ENCODE measurements around the gene UTS2R. TPM values are rescaled to one million over a fixed set of nuclear protein-coding genes. Genes with fewer than 3 reads are reported as not detected.
A peak's percentile ranks its signal among the peaks of the same experiment; 100 is the strongest.

The UTS2R gene
- total and polyA plus RNA-seq, 4 donors: not detected

DNA sequence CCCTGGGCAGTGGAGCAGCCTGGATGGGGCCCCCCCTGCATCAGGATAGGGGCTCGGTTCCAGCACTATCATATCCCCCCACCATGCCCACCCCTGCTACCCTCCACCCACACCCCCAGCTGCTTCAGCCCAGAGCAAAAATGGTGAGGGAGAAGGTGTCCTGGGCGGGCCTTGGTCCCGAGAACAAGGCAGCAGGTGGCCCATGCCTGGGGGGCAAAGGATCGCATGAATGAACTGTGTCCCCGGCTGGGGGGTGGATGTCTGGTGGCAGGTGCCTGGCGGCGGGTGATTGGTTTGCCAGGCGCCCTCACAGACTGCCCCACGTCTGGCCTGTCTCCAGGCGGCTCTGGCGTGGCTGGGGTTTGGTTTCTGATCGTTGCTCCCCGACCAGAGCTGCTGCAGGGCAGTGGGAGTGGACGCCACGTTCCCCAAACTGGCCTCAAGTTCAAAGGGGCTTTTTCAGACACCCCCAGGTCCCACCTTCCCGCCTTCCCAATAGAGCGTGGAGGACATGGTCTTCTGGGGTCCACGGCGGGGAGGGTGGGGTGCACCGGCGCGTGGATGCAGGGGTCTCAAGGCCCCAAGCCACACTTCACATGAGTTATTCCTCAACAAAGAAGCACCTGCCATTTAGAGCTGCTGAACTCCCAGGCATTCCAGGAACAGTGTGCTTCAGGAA, 12.6 kb downstream of the UTS2R start:
- H3K4me1 ChIP-seq (ENCODE audit: control insufficient read depth in 1 of 2, insufficient read depth in 2 of 2, low read length in 2 of 2): no peaks in the 10 kb centered on the region
- no peak overlapping the region for H3K27ac ChIP-seq (ENCODE audit: low read depth in 1 of 2, low read length in 2 of 2)
- H3K4me3 ChIP-seq (ENCODE audit: low read length in 2 of 2): no peak overlapping the region
- H3K36me3 ChIP-seq (ENCODE audit: control insufficient read depth in 1 of 2, insufficient read depth in 2 of 2, low read length in 1 of 2): no peaks in the 10 kb centered on the region
- ATAC-seq (ENCODE audit: low FRiP score) (no peak), DNase-seq (peak; percentile 41 to 59)
- WGBS, 2 donors: 61 to 69% methylated on average over 22 of the region's 22 CpGs
- H3K27me3 ChIP-seq (ENCODE audit: control insufficient read depth in 1 of 2, insufficient read depth in 2 of 2, low read length in 1 of 2): no peaks in the 10 kb centered on the region
- intact Hi-C loops (cut with DNase I): no loop called here
- no peaks in the 10 kb centered on the region for H3K9me3 ChIP-seq (ENCODE audit: control insufficient read depth, low read length)

DNA sequence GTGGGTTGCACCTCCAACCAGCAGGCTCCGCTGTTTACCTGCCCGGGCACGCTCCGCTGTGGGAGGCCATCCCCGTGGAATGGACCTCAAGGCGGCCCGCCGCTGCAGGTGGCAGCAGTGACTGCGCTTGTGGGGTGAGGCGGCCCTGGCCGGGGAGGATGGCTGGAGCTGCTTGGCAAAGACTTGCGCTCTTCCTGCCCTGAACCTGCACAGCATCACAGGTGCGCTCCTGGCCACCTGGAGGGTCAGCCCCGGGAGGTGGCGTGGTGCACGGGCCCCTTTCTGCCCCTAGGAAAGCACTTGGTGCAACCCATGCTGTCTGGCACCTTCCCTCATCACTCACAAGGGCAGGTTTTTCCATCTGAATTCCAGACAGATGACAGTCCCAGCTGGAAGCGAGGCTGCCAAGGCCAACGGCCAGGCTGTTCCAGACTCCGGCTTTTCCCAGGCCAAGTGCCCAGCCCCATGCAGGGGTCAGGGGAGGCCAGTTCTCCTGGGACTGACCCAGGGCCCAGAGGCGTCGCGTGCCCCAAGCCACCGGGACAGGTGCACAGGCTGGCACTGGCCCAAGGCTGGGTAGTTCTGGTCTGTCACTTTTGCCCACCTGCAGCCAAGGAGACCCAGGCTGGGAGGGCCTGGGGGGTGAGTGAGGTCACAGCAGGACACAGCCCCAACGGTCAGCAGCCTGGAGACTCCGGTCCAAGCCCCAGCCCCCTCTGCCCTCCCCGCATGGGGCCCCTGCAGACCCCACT, 13.3 kb downstream of the UTS2R start:
- ATAC-seq (ENCODE audit: low FRiP score) (peak; percentile 62), DNase-seq (peak; percentile 79 to 89)
- 16 to 31% methylated on average over 24 to 26 of the region's 26 CpGs for WGBS, 2 donors
- no peaks in the 10 kb centered on the region for H3K27me3 ChIP-seq (ENCODE audit: control insufficient read depth in 1 of 2, insufficient read depth in 2 of 2, low read length in 1 of 2)
- H3K9me3 ChIP-seq (ENCODE audit: control insufficient read depth, low read length): no peaks in the 10 kb centered on the region
- intact Hi-C loops (cut with DNase I): no loop called here
- H3K27ac ChIP-seq (ENCODE audit: low read depth in 1 of 2, low read length in 2 of 2): no peak overlapping the region
- H3K4me1 ChIP-seq (ENCODE audit: control insufficient read depth in 1 of 2, insufficient read depth in 2 of 2, low read length in 2 of 2): no peaks in the 10 kb centered on the region
- no peak overlapping the region for H3K4me3 ChIP-seq (ENCODE audit: low read length in 2 of 2)
- no peaks in the 10 kb centered on the region for H3K36me3 ChIP-seq (ENCODE audit: control insufficient read depth in 1 of 2, insufficient read depth in 2 of 2, low read length in 1 of 2)

DNA sequence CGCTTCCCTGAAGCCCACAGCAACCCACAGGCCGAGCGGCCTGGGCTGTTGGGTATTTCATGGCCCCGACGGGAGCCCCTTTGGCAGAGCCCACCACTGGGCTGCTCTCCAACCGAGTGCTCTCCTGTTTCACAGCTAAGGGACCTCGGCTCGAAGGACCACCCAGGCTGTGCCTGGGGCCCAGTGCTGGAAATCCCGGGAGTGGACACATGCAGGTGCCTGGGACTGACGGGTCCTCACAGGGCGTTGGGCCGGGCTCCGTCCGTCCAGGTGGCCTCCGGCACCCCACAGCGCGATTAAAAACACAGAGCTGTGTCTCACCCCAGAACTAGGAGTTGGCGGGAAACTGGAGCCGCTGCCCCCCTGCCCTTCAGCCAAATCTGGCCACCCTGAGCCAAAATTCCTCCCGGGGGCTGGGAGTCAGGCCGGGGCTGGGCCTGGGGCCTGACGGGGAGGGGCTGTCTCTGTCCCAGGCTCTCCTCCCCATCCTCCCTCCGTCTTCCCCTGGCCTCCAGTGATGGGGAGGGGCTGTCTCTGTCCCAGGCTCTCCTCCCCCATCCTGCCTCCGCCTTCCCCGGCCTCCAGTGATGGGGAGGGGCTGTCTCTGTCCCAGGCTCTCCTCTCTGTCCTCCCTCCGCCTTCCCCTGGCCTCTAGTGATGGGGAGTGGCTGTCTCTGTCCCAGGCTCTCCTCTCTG, 14.1 kb downstream of the UTS2R start:
- Histone ChIP-seq H3K9me3 (ENCODE audit: control insufficient read depth, low read length) (no peaks in the 10 kb centered on the region), H3K27me3 (ENCODE audit: control insufficient read depth in 1 of 2, insufficient read depth in 2 of 2, low read length in 1 of 2) (no peaks in the 10 kb centered on the region), H3K4me1 (ENCODE audit: control insufficient read depth in 1 of 2, insufficient read depth in 2 of 2, low read length in 2 of 2) (no peaks in the 10 kb centered on the region), H3K4me3 (ENCODE audit: low read length in 2 of 2) (no peak overlapping the region), H3K27ac (ENCODE audit: low read depth in 1 of 2, low read length in 2 of 2) (no peak overlapping the region), H3K36me3 (ENCODE audit: control insufficient read depth in 1 of 2, insufficient read depth in 2 of 2, low read length in 1 of 2) (no peaks in the 10 kb centered on the region)
- peak; percentile 1 for ATAC-seq (ENCODE audit: low FRiP score)
- no peak for DNase-seq
- WGBS, 2 donors: 7 to 8% methylated on average over 19 to 26 of the region's 26 CpGs
- intact Hi-C loops (cut with DNase I): no loop called here

DNA sequence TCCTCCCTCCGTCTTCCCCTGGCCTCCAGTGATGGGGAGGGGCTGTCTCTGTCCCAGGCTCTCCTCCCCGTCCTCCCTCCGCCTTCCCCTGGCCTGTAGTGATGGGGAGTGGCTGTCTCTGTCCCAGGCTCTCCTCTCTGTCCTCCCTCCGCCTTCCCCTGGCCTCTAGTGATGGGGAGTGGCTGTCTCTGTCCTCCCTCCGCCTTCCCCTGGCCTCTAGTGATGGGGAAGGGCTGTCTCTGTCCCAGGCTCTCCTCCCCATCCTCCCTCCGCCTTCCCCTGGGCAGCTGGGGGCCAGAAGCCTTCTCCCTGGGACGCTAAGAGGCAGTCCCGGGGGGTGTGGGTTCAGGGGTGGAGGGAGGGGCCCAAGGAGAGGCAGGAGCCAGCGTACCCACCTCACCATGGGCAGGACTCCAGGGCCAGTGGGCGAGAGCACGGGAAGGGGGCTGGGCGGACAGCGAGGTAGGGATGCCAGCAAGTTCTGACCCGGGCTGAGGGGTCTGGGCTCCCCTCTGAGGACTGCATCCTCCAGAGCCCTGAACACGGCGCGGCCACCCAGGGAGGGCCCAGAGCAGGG, 14.8 kb downstream of the UTS2R start:
- Histone ChIP-seq H3K4me3 (ENCODE audit: low read length in 2 of 2) (no peak overlapping the region), H3K27ac (ENCODE audit: low read depth in 1 of 2, low read length in 2 of 2) (no peak overlapping the region), H3K27me3 (ENCODE audit: control insufficient read depth in 1 of 2, insufficient read depth in 2 of 2, low read length in 1 of 2) (no peaks in the 10 kb centered on the region), H3K4me1 (ENCODE audit: control insufficient read depth in 1 of 2, insufficient read depth in 2 of 2, low read length in 2 of 2) (no peaks in the 10 kb centered on the region), H3K9me3 (ENCODE audit: control insufficient read depth, low read length) (no peaks in the 10 kb centered on the region), H3K36me3 (ENCODE audit: control insufficient read depth in 1 of 2, insufficient read depth in 2 of 2, low read length in 1 of 2) (no peaks in the 10 kb centered on the region)
- DNase-seq (no peak), ATAC-seq (ENCODE audit: low FRiP score) (no peak)
- WGBS, 2 donors: 29 to 49% methylated on average over 13 to 17 of the region's 17 CpGs
- intact Hi-C loops (cut with DNase I): no loop called here

DNA sequence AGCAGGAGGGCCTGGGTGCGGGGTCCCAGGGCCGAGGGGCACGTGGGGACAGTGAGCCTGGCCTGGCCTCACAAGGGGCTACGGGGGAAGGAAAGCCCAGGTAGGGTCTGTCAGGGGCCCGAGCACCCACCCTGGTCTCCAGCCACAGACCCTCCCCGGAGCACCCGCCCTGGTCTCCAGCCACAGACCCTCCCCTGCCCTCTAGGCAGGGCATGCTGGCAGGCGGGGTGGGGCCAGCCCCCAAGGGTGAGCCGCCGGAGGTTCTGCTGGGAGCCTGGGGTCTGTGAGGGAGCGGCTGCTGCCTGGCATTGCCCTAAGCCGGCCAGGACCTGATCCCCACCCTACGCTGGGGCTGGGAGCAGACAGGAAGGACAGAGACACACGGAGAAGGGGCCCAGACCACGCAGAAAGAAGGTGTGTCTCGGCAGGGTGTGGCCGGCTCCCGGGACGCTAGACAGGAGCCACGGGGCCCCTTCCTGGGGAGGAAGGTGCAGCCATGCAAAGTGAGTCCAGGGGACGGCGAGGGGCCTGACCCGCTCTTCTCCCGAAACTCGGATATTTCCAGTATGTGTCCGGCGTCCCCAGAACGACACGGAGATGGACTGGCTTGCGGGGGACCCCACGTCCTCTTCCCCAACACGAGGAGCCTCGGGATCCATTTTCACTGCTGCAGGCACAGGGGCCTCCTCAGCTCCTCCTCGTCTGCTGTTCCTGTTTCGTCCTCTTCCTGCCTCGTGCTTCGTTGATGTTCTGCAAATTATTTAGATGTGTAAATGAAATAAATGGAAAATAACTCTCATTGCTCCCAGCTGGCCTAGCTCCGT, 15.5 kb downstream of the UTS2R start:
- H3K36me3 ChIP-seq (ENCODE audit: control insufficient read depth in 1 of 2, insufficient read depth in 2 of 2, low read length in 1 of 2): no peaks in the 10 kb centered on the region
- H3K27me3 ChIP-seq (ENCODE audit: control insufficient read depth in 1 of 2, insufficient read depth in 2 of 2, low read length in 1 of 2): no peaks in the 10 kb centered on the region
- ATAC-seq (ENCODE audit: low FRiP score): no peak
- H3K9me3 ChIP-seq (ENCODE audit: control insufficient read depth, low read length): no peaks in the 10 kb centered on the region
- H3K4me3 ChIP-seq (ENCODE audit: low read length in 2 of 2): no peak overlapping the region
- no peaks in the 10 kb centered on the region for H3K4me1 ChIP-seq (ENCODE audit: control insufficient read depth in 1 of 2, insufficient read depth in 2 of 2, low read length in 2 of 2)
- intact Hi-C loops (cut with DNase I): no loop called here
- no peak overlapping the region for H3K27ac ChIP-seq (ENCODE audit: low read depth in 1 of 2, low read length in 2 of 2)
- 79 to 82% methylated on average over 38 of the region's 38 CpGs for WGBS, 2 donors
- DNase-seq: no peak

DNA sequence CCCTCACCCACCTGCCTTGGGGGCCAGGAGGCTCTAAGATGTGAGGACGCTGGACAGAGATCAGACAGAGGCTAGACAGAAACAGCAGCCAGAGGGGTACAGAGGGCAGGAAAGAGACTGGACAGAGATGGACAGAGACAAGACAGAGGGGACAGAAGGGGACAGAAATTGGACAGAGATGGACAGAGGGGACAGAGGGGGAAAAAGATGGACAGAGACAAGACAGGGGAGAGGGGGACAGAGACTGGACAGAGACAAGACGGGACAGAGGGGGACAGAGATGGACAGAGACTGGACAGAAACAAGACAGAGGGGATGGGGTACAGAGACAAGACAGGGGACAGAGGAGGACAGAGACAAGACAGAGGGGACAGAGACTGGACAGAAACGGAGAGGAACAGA, 16.1 kb downstream of the UTS2R start:
- H3K9me3 ChIP-seq (ENCODE audit: control insufficient read depth, low read length): no peaks in the 10 kb centered on the region
- no peak overlapping the region for H3K4me3 ChIP-seq (ENCODE audit: low read length in 2 of 2)
- no peaks in the 10 kb centered on the region for H3K4me1 ChIP-seq (ENCODE audit: control insufficient read depth in 1 of 2, insufficient read depth in 2 of 2, low read length in 2 of 2)
- DNase-seq: no peak
- no peak for ATAC-seq (ENCODE audit: low FRiP score)
- no peaks in the 10 kb centered on the region for H3K27me3 ChIP-seq (ENCODE audit: control insufficient read depth in 1 of 2, insufficient read depth in 2 of 2, low read length in 1 of 2)
- intact Hi-C loops (cut with DNase I): no loop called here
- WGBS, 2 donors: 84 to 86% methylated on average over 3 of the region's 3 CpGs
- H3K27ac ChIP-seq (ENCODE audit: low read depth in 1 of 2, low read length in 2 of 2): no peak overlapping the region
- no peaks in the 10 kb centered on the region for H3K36me3 ChIP-seq (ENCODE audit: control insufficient read depth in 1 of 2, insufficient read depth in 2 of 2, low read length in 1 of 2)

DNA sequence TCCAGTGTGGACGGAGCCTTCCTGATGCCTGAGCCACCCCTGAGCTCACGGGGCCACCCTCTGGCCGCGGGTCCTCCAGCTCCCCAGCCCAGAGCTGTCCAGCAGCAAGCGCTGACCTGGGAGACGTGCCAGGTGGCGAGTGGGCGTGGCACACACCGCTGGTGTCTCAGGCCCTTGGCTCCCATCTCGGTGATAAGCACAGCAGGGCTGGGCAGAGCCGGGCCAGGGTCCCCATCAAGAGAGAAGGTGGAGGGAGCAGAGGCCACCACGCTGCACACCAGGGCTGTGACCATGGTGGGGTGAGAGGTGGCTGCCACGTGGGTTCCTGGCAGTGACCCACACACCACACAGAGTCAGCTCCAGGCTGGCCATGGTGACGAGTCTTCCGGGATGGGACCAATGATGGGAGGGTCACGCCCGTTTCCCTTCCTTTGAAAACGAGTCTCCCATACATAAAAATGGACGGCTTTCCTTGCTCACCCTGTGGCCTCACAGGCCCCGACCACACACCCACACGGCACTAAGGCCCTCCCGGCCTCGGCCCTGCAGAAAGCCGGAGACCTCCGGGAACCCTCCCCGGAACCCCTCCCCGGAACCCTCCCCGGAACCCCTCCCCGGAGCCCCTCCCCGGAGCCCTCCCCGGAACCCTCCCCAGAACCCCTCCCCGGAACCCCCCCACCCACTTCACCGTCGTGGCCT, 16.8 kb downstream of the UTS2R start:
- DNase-seq: no peak
- Histone ChIP-seq H3K27ac (ENCODE audit: low read depth in 1 of 2, low read length in 2 of 2) (no peak overlapping the region), H3K4me3 (ENCODE audit: low read length in 2 of 2) (no peak overlapping the region), H3K9me3 (ENCODE audit: control insufficient read depth, low read length) (no peaks in the 10 kb centered on the region), H3K4me1 (ENCODE audit: control insufficient read depth in 1 of 2, insufficient read depth in 2 of 2, low read length in 2 of 2) (no peaks in the 10 kb centered on the region), H3K36me3 (ENCODE audit: control insufficient read depth in 1 of 2, insufficient read depth in 2 of 2, low read length in 1 of 2) (no peaks in the 10 kb centered on the region), H3K27me3 (ENCODE audit: control insufficient read depth in 1 of 2, insufficient read depth in 2 of 2, low read length in 1 of 2) (no peaks in the 10 kb centered on the region)
- WGBS, 2 donors: 73 to 79% methylated on average over 28 to 34 of the region's 34 CpGs
- no peak for ATAC-seq (ENCODE audit: low FRiP score)
- intact Hi-C loops (cut with DNase I): no loop called here

DNA sequence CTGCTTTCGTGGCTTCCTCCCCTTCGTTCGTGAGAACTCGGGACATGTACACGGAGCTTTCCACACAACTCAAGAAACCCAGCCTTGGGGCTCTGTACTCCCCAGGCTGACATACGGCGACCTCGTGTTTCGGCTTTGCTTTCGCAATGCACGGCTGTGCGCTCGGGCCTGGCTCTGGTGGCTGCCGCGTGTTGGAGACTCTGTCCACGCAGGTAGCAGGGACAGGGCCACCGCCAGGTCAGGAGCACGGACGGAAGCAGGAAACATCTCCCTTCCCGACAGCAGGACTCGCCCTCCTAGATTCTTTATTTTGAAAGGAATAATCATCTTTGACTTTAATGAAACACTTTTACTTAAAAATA, 17.3 kb downstream of the UTS2R start:
- intact Hi-C loops (cut with DNase I): no loop called here
- 91 to 96% methylated on average over 21 of the region's 21 CpGs for WGBS, 2 donors
- no peaks in the 10 kb centered on the region for H3K4me1 ChIP-seq (ENCODE audit: control insufficient read depth in 1 of 2, insufficient read depth in 2 of 2, low read length in 2 of 2)
- no peak for DNase-seq
- no peaks in the 10 kb centered on the region for H3K36me3 ChIP-seq (ENCODE audit: control insufficient read depth in 1 of 2, insufficient read depth in 2 of 2, low read length in 1 of 2)
- ATAC-seq (ENCODE audit: low FRiP score): no peak
- no peak overlapping the region for H3K27ac ChIP-seq (ENCODE audit: low read depth in 1 of 2, low read length in 2 of 2)
- H3K4me3 ChIP-seq (ENCODE audit: low read length in 2 of 2): no peak overlapping the region
- no peaks in the 10 kb centered on the region for H3K27me3 ChIP-seq (ENCODE audit: control insufficient read depth in 1 of 2, insufficient read depth in 2 of 2, low read length in 1 of 2)
- no peaks in the 10 kb centered on the region for H3K9me3 ChIP-seq (ENCODE audit: control insufficient read depth, low read length)

Data from aorta (tissue), 5 donors.